ENCODE data around the gene CNTN6.

The CNTN6 gene

GRCh38 chr3:1191026-1191425 lies 98.2 kb downstream of the CNTN6 start:
- H3K4me3 ChIP-seq (ENCODE audit: low read depth, low read length) = no peak overlapping the region
- no peak for DNase-seq (ENCODE audit: low read depth)
- no peak for TF ChIP-seq CTCF (IDR thresholded peaks at IDR 0.05; ENCODE audit: low read depth, low read length, missing control alignments)

GRCh38 chr3:1195947-1196346 lies 103.1 kb downstream of the CNTN6 start:
- TF ChIP-seq CTCF (IDR thresholded peaks at IDR 0.05; ENCODE audit: low read depth, low read length, missing control alignments) = no peak
- no peak overlapping the region for H3K4me3 ChIP-seq (ENCODE audit: low read depth, low read length)
- no peak for DNase-seq (ENCODE audit: low read depth)

- no peak overlapping the region for H3K4me3 ChIP-seq (ENCODE audit: low read depth, low read length)
- no peak for DNase-seq (ENCODE audit: low read depth)
- TF ChIP-seq CTCF (IDR thresholded peaks at IDR 0.05; ENCODE audit: low read depth, low read length, missing control alignments) = no peak
Observed at GRCh38 chr3:1197051-1197450, 104.2 kb downstream of the CNTN6 start.

- no peak for DNase-seq (ENCODE audit: low read depth)
- no peak overlapping the region for H3K4me3 ChIP-seq (ENCODE audit: low read depth, low read length)
- TF ChIP-seq CTCF (IDR thresholded peaks at IDR 0.05; ENCODE audit: low read depth, low read length, missing control alignments) = no peak
Observed at GRCh38 chr3:1200371-1200770, 107.5 kb downstream of the CNTN6 start.

- H3K4me3 ChIP-seq (ENCODE audit: low read depth, low read length) = no peak overlapping the region
- no peak for TF ChIP-seq CTCF (IDR thresholded peaks at IDR 0.05; ENCODE audit: low read depth, low read length, missing control alignments)
- DNase-seq (ENCODE audit: low read depth) = no peak
Observed at GRCh38 chr3:1207904-1208303, 115.1 kb downstream of the CNTN6 start.

GRCh38 chr3:1214933-1215332 lies 122.1 kb downstream of the CNTN6 start:
- no peak for DNase-seq (ENCODE audit: low read depth)
- no peak overlapping the region for H3K4me3 ChIP-seq (ENCODE audit: low read depth, low read length)
- no peak for TF ChIP-seq CTCF (IDR thresholded peaks at IDR 0.05; ENCODE audit: low read depth, low read length, missing control alignments)

GRCh38 chr3:1216856-1217255 lies 124.0 kb downstream of the CNTN6 start:
- no peak for TF ChIP-seq CTCF (IDR thresholded peaks at IDR 0.05; ENCODE audit: low read depth, low read length, missing control alignments)
- DNase-seq (ENCODE audit: low read depth) = no peak
- no peak overlapping the region for H3K4me3 ChIP-seq (ENCODE audit: low read depth, low read length)
